NB4 (cell line): Measurements from ENCODE around the gene CCDC142.

Source experiments
- CTCF ChIP-seq: IDR thresholded peaks from one replicate; pipeline ENCODE4 v1.5.1; 2012; ENCODE audit warnings: low read depth, low read length
- POLR2A ChIP-seq: IDR thresholded peaks from 2 replicates; pipeline ENCODE4 v1.6.1; 2011; ENCODE audit warnings: mild to moderate bottlenecking; ENCODE audit not compliant: insufficient read length; ENCODE audit errors: extremely low read depth

- TF ChIP-seq CTCF (no peak), POLR2A (no peak)
Measured at GRCh38 chr2:74525717-74526648, 43.2 kb upstream of the CCDC142 start, which contains the start of gene DQX1.
